PC-3 (cell line): ENCODE measurements around the gene PTK6.

Experiments used
- EZH2 ChIP-seq: fragments of 300-600 bp; sonication (generic); IDR thresholded peaks from one replicate; pipeline ENCODE4 v1.6.1; 2017; ENCODE audit warnings: antibody characterized with exemption, mild to moderate bottlenecking, low read length; ENCODE audit not compliant: unreplicated experiment
- EZH2phosphoT487 ChIP-seq: fragments of 300-600 bp; sonication (generic); IDR thresholded peaks from 2 replicates; pipeline ENCODE4 v1.6.1; 2018; ENCODE audit warnings: mild to moderate bottlenecking, antibody characterized with exemption, low read length, borderline replicate concordance
- TF ChIP-seq, protein P1 (sequence below): fragments of 300-600 bp; sonication (generic); conservative IDR thresholded peaks from 2 replicates; pipeline ENCODE4 v1.5.1; 2017; ENCODE audit warnings: antibody characterized with exemption, low read depth, mild to moderate bottlenecking, low read length

DNA sequence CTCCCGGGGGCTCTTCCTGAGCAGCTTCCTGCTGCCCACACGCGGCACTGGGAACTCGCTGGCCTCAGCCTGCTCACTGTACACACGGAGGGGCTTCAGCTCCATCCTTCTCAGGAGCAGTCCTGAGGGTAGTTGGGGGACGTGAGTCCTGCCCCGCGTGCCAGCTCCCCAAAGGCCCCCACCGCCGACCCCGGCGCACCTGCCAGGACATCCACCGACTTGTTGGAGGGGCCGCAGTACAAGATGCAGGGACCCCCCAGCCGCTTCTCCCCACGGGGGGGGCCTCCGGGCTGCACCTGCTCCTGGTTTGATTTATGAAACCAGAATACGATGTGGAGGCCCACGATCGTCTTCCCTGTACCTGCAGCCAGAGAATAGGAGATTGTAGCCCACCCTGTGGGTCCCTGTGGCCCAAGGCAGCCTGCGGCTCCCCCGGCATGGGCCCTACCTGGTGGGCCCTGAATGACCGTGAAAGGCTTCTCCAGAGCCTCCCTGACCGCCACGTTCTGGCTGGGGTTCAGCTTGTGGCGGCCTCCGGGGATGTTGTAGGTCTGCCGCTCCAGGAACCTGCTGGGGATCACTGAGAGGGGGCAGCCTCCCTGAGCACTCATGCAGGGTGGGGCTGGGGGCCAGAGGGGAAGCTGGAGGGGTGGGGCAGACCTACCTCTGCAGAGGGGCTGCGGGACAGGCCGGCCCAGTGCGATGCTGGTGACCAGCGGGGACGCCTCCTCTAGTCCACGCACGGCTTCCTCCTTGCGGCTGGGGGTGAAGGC is 24.6 kb upstream of the PTK6 start:
- TF ChIP-seq, protein P1, sequence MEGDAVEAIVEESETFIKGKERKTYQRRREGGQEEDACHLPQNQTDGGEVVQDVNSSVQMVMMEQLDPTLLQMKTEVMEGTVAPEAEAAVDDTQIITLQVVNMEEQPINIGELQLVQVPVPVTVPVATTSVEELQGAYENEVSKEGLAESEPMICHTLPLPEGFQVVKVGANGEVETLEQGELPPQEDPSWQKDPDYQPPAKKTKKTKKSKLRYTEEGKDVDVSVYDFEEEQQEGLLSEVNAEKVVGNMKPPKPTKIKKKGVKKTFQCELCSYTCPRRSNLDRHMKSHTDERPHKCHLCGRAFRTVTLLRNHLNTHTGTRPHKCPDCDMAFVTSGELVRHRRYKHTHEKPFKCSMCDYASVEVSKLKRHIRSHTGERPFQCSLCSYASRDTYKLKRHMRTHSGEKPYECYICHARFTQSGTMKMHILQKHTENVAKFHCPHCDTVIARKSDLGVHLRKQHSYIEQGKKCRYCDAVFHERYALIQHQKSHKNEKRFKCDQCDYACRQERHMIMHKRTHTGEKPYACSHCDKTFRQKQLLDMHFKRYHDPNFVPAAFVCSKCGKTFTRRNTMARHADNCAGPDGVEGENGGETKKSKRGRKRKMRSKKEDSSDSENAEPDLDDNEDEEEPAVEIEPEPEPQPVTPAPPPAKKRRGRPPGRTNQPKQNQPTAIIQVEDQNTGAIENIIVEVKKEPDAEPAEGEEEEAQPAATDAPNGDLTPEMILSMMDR, result no peak
- TF ChIP-seq EZH2 (no peak), EZH2phosphoT487 (no peak)
